Neural crest cell (in vitro differentiated cells): ENCODE data around the gene ZNF362. TPM values are rescaled to one million over a fixed set of nuclear protein-coding genes. Genes with fewer than 3 reads are reported as not detected.
"Not testable (repeated sequence)": the region's sequence is repeated elsewhere in the genome, so short reads cannot be mapped to it uniquely, and the experiment has no call there.

ENCODE experiments used
- DNase-seq: peaks from one replicate; pipeline ENCODE4 v3.0.0; 2021; ENCODE audit warnings: low read depth, mixed read lengths, low spot score
- H3K27ac Mint-ChIP-seq: one replicate; pipeline ENCODE4 v1.8.0; 2021; ENCODE audit warnings: mild to moderate bottlenecking, mixed read lengths; ENCODE audit not compliant: unreplicated experiment
- H3K27me3 Mint-ChIP-seq: 2 replicates; pipeline ENCODE4 v1.8.0; 2021; ENCODE audit warnings: low read depth, mild to moderate bottlenecking, mixed read lengths
- H3K36me3 Mint-ChIP-seq: 2 replicates; pipeline ENCODE4 v1.8.0; 2021; ENCODE audit warnings: low read depth, mild to moderate bottlenecking, mixed read lengths
- H3K4me1 Mint-ChIP-seq: 2 replicates; pipeline ENCODE4 v1.8.0; 2021; ENCODE audit warnings: mixed read lengths
- H3K4me3 Mint-ChIP-seq: one replicate; pipeline ENCODE4 v1.8.0; 2021; ENCODE audit warnings: mild to moderate bottlenecking, mixed read lengths
- H3K9me3 Mint-ChIP-seq: 2 replicates; pipeline ENCODE4 v1.8.0; 2021; ENCODE audit warnings: mixed read lengths
- total RNA-seq: library from RNA; stranded (reverse); gene quantifications from 2 replicates; pipeline ENCODE4 v1.2.1, GENCODE V29; 2021
- TF ChIP-seq, protein P1 (sequence below): fragments of 200-600 bp; sonication (generic); conservative IDR thresholded peaks from 2 replicates; pipeline ENCODE4 v1.5.0; 2021; ENCODE audit warnings: antibody characterized with exemption, mild to moderate bottlenecking

ZNF362 gene
- total RNA-seq, 1 donor from 2014 or later: 56.3 TPM

- H3K4me1 Mint-ChIP-seq: peaks cover 31% of the 10 kb centered on the region
- TF ChIP-seq, protein P1, sequence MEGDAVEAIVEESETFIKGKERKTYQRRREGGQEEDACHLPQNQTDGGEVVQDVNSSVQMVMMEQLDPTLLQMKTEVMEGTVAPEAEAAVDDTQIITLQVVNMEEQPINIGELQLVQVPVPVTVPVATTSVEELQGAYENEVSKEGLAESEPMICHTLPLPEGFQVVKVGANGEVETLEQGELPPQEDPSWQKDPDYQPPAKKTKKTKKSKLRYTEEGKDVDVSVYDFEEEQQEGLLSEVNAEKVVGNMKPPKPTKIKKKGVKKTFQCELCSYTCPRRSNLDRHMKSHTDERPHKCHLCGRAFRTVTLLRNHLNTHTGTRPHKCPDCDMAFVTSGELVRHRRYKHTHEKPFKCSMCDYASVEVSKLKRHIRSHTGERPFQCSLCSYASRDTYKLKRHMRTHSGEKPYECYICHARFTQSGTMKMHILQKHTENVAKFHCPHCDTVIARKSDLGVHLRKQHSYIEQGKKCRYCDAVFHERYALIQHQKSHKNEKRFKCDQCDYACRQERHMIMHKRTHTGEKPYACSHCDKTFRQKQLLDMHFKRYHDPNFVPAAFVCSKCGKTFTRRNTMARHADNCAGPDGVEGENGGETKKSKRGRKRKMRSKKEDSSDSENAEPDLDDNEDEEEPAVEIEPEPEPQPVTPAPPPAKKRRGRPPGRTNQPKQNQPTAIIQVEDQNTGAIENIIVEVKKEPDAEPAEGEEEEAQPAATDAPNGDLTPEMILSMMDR: no peak
- H3K4me3 Mint-ChIP-seq: no peak overlapping the region
- H3K27me3 Mint-ChIP-seq: no peaks in the 10 kb centered on the region
- H3K9me3 Mint-ChIP-seq: peaks cover 4% of the 10 kb centered on the region
- no peak overlapping the region for H3K27ac Mint-ChIP-seq
- H3K36me3 Mint-ChIP-seq: no peaks in the 10 kb centered on the region
- no peak for DNase-seq
Observed at GRCh38 chr1:33232716-33233115, 23.6 kb upstream of the ZNF362 start.

- DNase-seq: no peak
- Mint-ChIP-seq H3K4me3 (no peak overlapping the region), H3K27me3 (no peaks in the 10 kb centered on the region), H3K4me1 (peaks cover 22% of the 10 kb centered on the region), H3K9me3 (peaks cover 2% of the 10 kb centered on the region), H3K36me3 (no peaks in the 10 kb centered on the region), H3K27ac (peak overlapping the region; percentile 13)
- TF ChIP-seq, protein P1: no peak
Observed at GRCh38 chr1:33234131-33234530, 22.2 kb upstream of the ZNF362 start.

GRCh38 chr1:33234588-33234990 lies 21.7 kb upstream of the ZNF362 start:
- H3K27ac Mint-ChIP-seq: peak overlapping the region; percentile 31
- no peaks in the 10 kb centered on the region for H3K27me3 Mint-ChIP-seq
- no peak overlapping the region for H3K4me3 Mint-ChIP-seq
- H3K36me3 Mint-ChIP-seq: no peaks in the 10 kb centered on the region
- peaks cover 21% of the 10 kb centered on the region for H3K4me1 Mint-ChIP-seq
- no peak for DNase-seq
- H3K9me3 Mint-ChIP-seq: peaks cover 2% of the 10 kb centered on the region
- TF ChIP-seq, protein P1: no peak

GRCh38 chr1:33235521-33235920 lies 20.8 kb upstream of the ZNF362 start:
- peak overlapping the region; percentile 31 for H3K27ac Mint-ChIP-seq
- DNase-seq: no peak
- H3K27me3 Mint-ChIP-seq: no peaks in the 10 kb centered on the region
- H3K9me3 Mint-ChIP-seq: peaks cover 2% of the 10 kb centered on the region
- no peaks in the 10 kb centered on the region for H3K36me3 Mint-ChIP-seq
- H3K4me1 Mint-ChIP-seq: peaks cover 21% of the 10 kb centered on the region
- TF ChIP-seq, protein P1: no peak
- no peak overlapping the region for H3K4me3 Mint-ChIP-seq

DNA sequence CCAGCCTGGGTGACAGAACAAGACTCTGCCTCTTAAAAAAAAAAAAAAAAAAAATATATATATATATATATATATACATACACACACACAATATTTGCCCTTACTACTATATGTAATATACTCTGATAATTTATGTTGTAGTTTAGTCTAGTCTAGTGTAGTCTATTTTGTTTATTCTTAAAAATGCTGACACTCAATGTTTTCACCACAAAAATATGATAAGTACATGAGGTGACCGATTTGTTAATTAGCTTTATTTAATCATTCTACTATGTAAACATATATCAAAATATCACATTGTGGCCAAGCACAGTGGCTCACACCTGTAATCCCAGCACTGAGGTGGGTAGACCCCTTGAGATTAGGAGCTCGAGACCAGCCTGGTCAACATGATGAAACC lies 19.8 kb upstream of the ZNF362 start:
- Mint-ChIP-seq H3K9me3 (peaks cover 2% of the 10 kb centered on the region), H3K27ac (no peak overlapping the region), H3K36me3 (no peaks in the 10 kb centered on the region), H3K4me3 (no peak overlapping the region), H3K4me1 (peaks cover 21% of the 10 kb centered on the region), H3K27me3 (no peaks in the 10 kb centered on the region)
- TF ChIP-seq, protein P1: no peak
- DNase-seq: no peak

DNA sequence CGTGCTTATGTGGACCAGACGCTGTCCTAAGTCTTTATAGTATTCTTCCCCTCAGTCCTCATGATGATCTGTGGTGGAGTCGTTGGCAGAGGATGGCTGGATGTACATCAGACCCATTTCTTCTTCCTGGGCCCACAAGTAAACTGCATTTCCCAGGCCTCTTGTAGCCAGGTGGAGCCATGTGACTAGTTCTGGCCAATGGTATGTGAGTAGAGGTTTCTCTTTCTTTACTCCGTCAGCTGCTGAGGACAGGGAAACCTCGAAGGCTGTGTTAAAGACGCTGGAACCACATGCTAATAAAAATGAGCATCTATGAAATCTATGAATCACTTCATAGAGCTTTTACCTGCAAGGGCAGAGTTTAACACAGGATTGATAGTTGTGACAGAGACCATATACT lies 18.7 kb upstream of the ZNF362 start:
- no peak for DNase-seq
- H3K4me3 Mint-ChIP-seq: no peak overlapping the region
- no peak overlapping the region for H3K27ac Mint-ChIP-seq
- no peaks in the 10 kb centered on the region for H3K36me3 Mint-ChIP-seq
- no peaks in the 10 kb centered on the region for H3K27me3 Mint-ChIP-seq
- TF ChIP-seq, protein P1: no peak
- H3K4me1 Mint-ChIP-seq: peaks cover 21% of the 10 kb centered on the region
- peaks cover 2% of the 10 kb centered on the region for H3K9me3 Mint-ChIP-seq

DNA sequence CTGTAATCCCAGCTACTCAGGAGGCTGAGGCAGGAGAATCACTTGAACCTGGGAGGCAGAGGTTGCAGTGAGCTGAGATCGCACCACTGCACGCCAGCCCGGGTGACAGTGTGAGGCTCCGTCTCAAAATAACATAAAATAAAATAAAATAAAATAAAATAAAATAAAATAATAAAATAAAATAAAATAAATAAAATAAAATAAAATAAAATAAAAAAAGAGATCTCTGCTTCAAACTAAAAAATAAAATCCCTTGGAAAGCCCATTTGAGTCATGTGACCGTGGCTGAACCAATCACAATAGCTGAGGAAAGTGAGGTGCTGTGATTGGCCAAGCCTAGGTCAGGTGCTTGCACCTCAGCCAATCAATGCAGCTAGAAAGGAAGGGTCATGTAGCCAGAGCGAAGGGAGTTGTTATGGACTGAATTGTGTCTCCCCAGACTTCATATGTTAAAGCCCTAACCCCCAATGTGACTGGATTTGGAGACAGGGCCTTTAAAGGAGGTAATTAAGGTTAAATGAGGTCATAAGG lies 18.0 kb upstream of the ZNF362 start:
- not testable (repeated sequence) for DNase-seq, H3K9me3 Mint-ChIP-seq, H3K4me3 Mint-ChIP-seq

DNA sequence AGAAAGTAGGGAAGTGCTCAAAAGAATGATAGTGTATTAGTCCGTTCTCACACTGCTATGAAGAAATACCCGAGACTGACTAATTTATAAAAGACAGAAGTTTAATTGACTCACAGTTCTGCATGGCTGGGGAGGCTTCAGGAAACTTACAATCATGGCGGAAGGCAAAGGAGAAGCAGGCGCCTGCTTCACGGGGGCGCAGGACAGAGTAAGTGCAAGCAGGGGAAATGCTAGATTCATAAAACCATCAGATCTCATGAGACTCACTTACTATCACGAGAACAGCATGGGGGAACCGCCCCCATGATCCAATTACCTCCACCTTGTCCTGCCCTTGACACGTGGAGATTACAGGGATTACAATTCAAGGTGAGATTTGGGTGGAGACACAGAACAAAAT lies 16.9 kb upstream of the ZNF362 start:
- H3K4me3 Mint-ChIP-seq, DNase-seq: not testable (repeated sequence)

More for the DNA sequence above, 18.0 kb upstream of the ZNF362 start:
- not testable (repeated sequence) for H3K27me3 Mint-ChIP-seq, H3K27ac Mint-ChIP-seq, H3K36me3 Mint-ChIP-seq
- H3K4me1 Mint-ChIP-seq: peaks cover 18% of the 10 kb centered on the region

More for the DNA sequence above, 16.9 kb upstream of the ZNF362 start:
- not testable (repeated sequence) for H3K9me3 Mint-ChIP-seq, H3K36me3 Mint-ChIP-seq, H3K27ac Mint-ChIP-seq, H3K27me3 Mint-ChIP-seq
- H3K4me1 Mint-ChIP-seq: peaks cover 20% of the 10 kb centered on the region
